ENCODE data around the gene GPRIN3. TPM values are rescaled to one million over a fixed set of nuclear protein-coding genes. Genes with fewer than 3 reads are reported as not detected.
"Not testable (repeated sequence)": the region's sequence is repeated elsewhere in the genome, so short reads cannot be mapped to it uniquely, and the experiment has no call there.

Gene GPRIN3
- total RNA-seq, 1 experiment from 2014 or later = 0.06 TPM

GRCh38 chr4:89216866-89217265, 90.7 kb downstream of the GPRIN3 start:
- DNase-seq (ENCODE audit: low read depth) = no peak

- DNase-seq (ENCODE audit: low read depth) = no peak
Observed at GRCh38 chr4:89216422-89216821, 91.2 kb downstream of the GPRIN3 start.

GRCh38 chr4:89215736-89216135, 91.9 kb downstream of the GPRIN3 start:
- DNase-seq (ENCODE audit: low read depth) = no peak

DNA sequence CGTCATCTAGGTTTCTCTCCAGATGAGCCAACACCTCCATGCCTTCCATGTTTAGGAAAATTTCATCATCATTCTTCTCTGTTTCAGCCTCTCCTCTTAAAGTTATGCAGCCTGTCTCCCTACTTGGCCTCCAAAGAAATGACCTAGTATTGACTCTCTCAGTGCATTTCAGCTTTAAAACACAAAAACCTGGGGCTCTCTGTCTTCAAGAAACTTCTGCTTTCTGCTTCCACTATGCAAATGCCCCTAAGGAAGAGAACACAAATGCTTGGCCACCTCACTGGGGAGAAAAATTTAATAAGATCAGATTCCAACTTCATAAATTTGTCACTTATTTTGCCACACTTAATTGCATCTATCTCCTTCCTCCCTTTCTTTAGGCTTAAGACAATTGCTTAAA, 93.3 kb downstream of the GPRIN3 start:
- DNase-seq (ENCODE audit: low read depth) = no peak

DNA sequence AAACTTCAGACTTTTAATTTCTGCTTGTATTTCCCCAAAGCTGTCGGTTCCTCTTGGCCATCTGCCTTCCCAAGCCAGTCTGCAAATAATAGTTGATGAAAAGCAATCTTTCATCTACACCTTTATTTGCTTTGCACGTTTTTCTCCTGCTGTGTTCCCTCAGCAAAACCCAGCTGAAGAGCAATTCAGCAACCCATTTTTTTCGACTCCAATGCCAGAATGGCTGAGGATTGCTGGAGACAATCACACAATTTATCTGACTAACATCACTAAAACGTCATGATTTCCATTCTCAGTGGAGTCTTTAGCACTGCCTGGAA, 94.3 kb downstream of the GPRIN3 start:
- DNase-seq (ENCODE audit: low read depth) = no peak

DNA sequence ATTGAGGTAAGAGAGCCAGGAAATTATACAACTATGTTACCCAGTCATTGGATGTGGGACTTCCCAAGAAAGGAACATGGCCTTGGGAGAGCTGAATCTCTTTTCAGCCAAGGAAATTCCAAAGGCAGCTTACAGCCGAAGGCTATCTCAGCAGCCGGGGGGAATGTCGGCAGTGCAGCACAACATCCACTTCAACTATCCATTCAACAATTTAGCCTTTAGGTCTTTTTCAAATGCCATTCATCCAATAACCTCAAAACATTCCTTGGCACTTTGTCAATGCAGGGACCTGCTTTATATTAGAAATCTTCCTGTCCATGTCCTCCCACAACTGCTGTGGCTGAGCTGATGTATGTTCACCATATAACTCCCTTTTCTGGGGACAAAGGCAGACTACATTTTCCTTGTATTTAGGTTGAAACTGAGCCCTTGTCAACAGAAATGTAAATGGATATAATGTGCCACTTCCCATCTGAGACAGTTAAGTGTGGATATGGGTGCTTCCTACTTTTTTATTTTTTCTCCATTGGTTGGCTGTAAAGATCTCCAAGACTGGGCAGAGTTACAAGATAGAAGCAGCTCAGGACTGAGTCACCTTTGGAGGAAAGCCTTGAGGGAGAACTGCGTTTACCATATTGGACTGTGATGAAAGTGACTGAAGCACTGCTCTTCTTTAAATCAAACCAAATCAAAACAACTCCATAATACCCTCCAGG, 94.8 kb downstream of the GPRIN3 start:
- no peak for DNase-seq (ENCODE audit: low read depth)

DNA sequence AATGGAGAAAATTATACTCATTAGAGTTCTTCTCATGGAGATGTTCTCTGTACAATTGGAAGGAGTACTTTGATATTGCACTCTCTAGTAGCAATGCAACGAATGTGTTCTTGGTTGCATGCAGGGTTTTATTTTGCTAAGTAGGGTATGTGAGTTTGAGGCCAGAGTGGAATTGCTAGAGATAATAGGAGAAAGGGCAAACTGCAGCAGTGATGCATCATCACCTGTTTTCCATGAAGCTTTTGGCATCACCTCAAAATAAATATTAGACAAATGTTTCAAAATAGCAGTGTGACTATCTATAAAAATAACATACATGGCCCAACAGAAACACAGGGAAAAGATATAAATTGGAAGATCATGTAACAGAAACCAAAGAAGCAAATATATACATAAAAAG, 103.0 kb downstream of the GPRIN3 start:
- peak; percentile 71 for DNase-seq (ENCODE audit: low read depth)

- DNase-seq (ENCODE audit: low read depth) = no peak
Observed at GRCh38 chr4:89203902-89204301, 103.7 kb downstream of the GPRIN3 start.

DNA sequence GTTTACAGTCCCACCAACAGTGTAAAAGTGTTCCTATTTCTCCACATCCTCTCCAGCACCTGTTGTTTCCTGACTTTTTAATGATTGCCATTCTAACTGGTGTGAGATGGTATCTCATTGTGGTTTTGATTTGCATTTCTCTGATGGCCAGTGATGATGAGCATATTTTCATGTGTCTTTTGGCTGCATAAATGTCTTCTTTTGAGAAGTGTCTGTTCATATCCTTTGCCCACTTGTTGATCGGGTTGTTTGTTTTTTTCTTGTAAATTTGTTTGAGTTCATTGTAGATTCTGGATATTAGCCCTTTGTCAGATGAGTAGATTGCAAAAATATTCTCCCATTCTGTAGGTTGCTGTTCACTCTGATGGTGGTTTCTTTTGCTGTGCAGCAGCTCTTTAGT, 108.2 kb downstream of the GPRIN3 start:
- not testable (repeated sequence) for DNase-seq (ENCODE audit: low read depth)

- DNase-seq (ENCODE audit: low read depth) = no peak
Observed at GRCh38 chr4:89197920-89198319, 109.7 kb downstream of the GPRIN3 start.

DNA sequence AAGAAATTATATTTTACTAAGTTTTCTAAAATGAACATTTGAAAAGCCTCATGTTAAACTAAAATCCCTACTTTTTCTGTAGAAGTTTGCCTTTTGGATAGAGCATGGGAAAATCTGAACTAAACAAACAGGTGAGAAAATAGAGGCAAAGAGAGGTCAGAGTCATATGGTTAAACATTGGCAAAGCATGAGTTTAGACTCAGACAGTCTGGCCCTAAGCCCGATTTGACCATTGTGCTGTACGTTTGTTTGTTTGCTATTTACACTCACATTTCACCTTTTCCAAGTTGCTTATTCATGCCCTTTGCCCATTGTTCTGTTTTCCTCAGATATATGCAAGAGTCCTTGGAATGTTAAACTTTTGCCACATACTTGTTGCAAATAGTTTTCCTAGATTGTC, 110.9 kb downstream of the GPRIN3 start:
- no peak for DNase-seq (ENCODE audit: low read depth)

DNA sequence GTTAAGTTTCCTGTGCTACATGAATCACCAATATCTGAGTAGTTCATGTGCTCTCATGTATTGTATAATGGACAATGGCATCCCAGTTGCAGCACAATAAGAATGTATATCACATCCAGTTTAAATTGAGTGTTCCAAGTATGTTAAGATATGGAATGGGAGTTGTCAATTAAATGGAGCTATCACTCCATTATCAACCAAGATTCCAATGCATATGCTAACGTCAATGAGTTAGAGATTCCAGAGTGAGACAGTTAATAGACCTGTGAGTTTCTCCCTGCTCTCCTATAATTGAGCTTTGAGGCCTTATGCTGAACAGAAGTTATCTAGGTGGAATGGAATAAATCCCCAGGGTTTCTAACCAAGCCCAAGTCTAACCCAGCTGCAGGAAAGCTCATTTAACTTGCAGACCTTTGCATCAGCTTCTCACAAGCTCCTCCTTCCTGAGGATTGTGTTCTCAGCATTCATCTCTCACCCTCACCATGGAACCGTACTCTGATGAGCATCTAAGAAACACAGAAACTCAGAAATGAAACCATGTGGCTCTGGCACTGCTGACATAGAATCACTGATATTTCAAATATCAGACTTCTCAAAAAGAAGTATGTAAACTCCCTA, 111.4 kb downstream of the GPRIN3 start:
- DNase-seq (ENCODE audit: low read depth) = no peak

DNA sequence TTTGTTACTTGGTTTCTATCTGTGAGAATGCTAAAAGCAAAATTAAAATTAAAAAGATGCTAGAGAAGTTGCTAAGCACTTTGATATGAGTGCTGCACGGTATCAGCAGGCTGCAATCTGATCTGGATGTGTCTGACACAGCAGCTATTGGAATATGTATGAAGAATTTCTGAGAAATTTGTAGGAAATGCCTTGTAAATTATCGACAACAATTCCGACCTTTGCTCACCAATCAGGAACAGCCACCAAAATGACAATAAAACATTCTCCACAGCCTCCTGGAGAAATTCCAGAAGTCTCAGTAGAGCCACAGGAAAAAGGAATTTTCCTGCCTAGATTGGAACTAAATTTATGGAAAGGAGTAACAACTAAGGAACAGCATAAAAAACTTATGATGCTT, 113.8 kb downstream of the GPRIN3 start:
- no peak for DNase-seq (ENCODE audit: low read depth)

Other genes with a start within 250 kb of the GPRIN3 start
- gene TIGD2, start 196.3 kb downstream of the GPRIN3 start, total RNA-seq (2014; rRNA removed) = 10.6 and 11.5 TPM in 2 replicates

All from LHCN-M2 (cell line).